GM20000 (cell line): ENCODE results near the gene EXD3.
A peak's percentile ranks its signal among the peaks of the same experiment; 100 is the strongest.
"Not testable (repeated sequence)": the region's sequence is repeated elsewhere in the genome, so short reads cannot be mapped to it uniquely, and the experiment has no call there.

Experiments used
- DNase-seq: peaks from one replicate; pipeline ENCODE4 v3.0.0; 2012; ENCODE audit warnings: low spot score
- CTCF ChIP-seq: IDR thresholded peaks from 2 replicates; pipeline ENCODE4 v1.5.1; 2012; ENCODE audit warnings: mild to moderate bottlenecking, control low read depth; ENCODE audit errors: extremely low read depth, missing control alignments

Gene EXD3

DNA sequence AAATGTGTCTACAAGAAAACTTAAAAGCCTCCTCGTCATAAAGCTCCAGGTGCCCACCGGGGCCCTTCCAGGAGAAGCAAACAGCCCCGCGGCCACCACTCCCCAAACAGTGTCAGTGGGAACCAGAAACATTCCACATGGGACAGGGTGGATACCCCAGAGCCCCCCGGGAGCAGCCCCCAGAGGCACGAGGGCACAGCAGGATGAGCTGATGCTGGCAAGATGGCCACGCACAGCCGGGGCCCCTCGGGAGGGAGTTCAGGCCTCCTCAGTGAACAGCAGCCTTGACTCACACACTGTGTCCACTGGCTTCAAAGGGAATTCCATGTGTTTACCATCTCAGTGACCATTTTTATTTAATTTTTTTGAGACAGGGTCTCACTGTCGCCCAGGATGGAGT, 10.5 kb downstream of the EXD3 start:
- DNase-seq: no peak
- TF ChIP-seq CTCF: no peak

- TF ChIP-seq CTCF: no peak
- peak; percentile 86 for DNase-seq
Measured at GRCh38 chr9:137411645-137412380, 11.1 kb downstream of the EXD3 start.

GRCh38 chr9:137411260-137411644, 11.7 kb downstream of the EXD3 start:
- DNase-seq: no peak
- TF ChIP-seq CTCF: no peak

DNA sequence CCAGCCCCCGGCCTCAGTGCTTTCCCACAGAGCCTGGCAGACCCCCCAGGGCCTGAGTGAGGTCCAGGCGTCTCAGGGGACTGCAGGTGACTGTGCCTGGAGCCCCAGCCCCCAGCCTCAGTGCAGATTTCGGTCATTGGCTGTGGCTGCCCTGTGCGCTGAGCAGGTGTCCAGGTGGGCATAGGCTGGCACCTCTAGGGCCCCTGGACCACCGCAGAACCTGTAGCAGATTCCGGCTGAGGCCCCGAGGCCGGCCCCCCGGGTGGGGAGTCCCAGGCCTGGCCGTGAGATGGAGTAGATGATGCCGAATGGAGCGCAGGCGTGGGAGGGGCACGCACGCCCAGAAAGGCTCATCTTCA, 12.1 kb downstream of the EXD3 start:
- no peak for TF ChIP-seq CTCF
- no peak for DNase-seq

- DNase-seq: not testable (repeated sequence)
Measured at GRCh38 chr9:137410236-137410890, 12.6 kb downstream of the EXD3 start.

GRCh38 chr9:137409515-137409914, 13.4 kb downstream of the EXD3 start:
- TF ChIP-seq CTCF: no peak
- no peak for DNase-seq

DNA sequence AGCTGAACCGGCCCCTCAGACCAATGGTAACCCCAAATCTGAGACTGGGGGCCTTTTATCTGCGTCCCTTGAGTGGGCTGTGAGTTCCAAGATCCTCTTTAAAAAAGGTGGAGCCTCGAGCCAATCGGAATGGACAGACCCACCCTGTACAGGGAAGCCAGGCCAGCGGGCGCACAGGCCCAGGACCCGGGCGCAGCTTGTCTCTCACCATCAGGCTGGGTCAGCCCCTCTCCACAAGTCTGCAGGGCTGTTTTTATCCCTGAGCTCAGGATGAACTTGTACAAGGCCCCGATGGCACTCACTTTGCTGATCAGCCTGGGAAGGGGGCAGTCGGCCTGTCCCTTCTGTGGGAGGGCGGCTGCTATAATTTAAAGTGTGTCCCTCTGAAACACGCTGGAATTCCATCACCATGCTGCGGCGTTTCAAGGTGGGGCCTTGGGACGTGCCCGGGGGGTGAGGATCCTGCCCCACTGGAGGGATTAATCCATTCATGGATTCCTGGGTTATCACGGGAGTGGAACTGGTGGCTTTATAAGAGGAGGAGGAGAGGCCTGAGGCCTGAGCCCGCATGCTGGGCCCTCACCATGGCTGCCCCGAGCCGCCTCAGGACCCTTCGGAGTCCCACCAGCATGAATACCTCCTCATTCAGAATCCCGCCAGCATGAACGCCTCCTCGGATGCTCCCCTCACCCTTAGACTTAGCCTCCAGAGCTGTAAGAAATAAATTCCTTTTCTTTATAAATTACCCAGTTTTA, 14.1 kb downstream of the EXD3 start:
- no peak for DNase-seq
- TF ChIP-seq CTCF: no peak
